A549 (cell line): ENCODE data around the gene RADIL.

Experiments used
- CEBPB ChIP-seq, 2 experiments: fragments of >200 bp in 1 of 2; sonication (Bioruptor Twin) in 1 of 2; formaldehyde crosslinking in 1 of 2; IDR thresholded peaks; 2 replicates each; pipeline ENCODE4 v1.6.1; 2012 to 2016
- CTCF ChIP-seq: fragments of >200 bp; sonication (Bioruptor Twin); formaldehyde crosslinking; IDR thresholded peaks from 3 replicates; pipeline ENCODE4 v1.5.1; 2016
- ELK1 ChIP-seq: fragments of 150-350 bp; IDR thresholded peaks from 2 replicates; pipeline ENCODE4 v1.6.1; 2014; ENCODE audit warnings: low read depth, mild to moderate bottlenecking, low read length
- EP300 ChIP-seq, 2 experiments: fragments of >200 bp; sonication (Bioruptor Twin); formaldehyde crosslinking; IDR thresholded peaks; 2 replicates in 1 of 2; 3 replicates in 1 of 2; pipeline ENCODE4 v1.6.1; 2016 to 2017
- HEYL ChIP-seq: fragments of 250-450 bp; sonication (Bioruptor Pico); IDR thresholded peaks from 2 replicates; pipeline ENCODE4 v1.8.0; 2021; ENCODE audit warnings: mild to moderate bottlenecking, moderate library complexity
- JUNB ChIP-seq: fragments of >200 bp; sonication (Bioruptor Twin); formaldehyde crosslinking; IDR thresholded peaks from 2 replicates; pipeline ENCODE4 v1.6.1; 2016
- KDM5A ChIP-seq: fragments of 200-600 bp; sonication (generic); IDR thresholded peaks from 2 replicates; pipeline ENCODE4 v1.6.1; 2016; ENCODE audit warnings: antibody characterized with exemption, mild to moderate bottlenecking
- MAX ChIP-seq: IDR thresholded peaks from 2 replicates; pipeline ENCODE4 v1.6.1; 2012
- MAZ ChIP-seq: fragments of 150-350 bp; IDR thresholded peaks from 2 replicates; pipeline ENCODE4 v1.6.1; 2014; ENCODE audit warnings: antibody characterized with exemption, low read depth, low read length, borderline replicate concordance
- POLR2A ChIP-seq: IDR thresholded peaks from 2 replicates; pipeline ENCODE4 v1.6.1; 2012; ENCODE audit warnings: mild to moderate bottlenecking, low read length
- REST ChIP-seq: fragments of 200-600 bp; sonication (generic); IDR thresholded peaks from 2 replicates; pipeline ENCODE4 v1.6.1; 2016; ENCODE audit warnings: antibody characterized with exemption, mild to moderate bottlenecking, moderate library complexity
- RFX5 ChIP-seq: fragments of 450-650 bp; IDR thresholded peaks from 2 replicates; pipeline ENCODE4 v1.7.1; 2014; ENCODE audit warnings: antibody characterized with exemption, mild to moderate bottlenecking, moderate library complexity

- TF ChIP-seq RFX5, result no peak
- no peak for TF ChIP-seq POLR2A
- TF ChIP-seq CTCF, result no peak
- TF ChIP-seq REST, result no peak
- TF ChIP-seq CEBPB (IDR thresholded peaks at IDR 0.05), result no peak
- no peak for TF ChIP-seq EP300 (IDR thresholded peaks at IDR 0.05)
- TF ChIP-seq KDM5A, result no peak
- no peak for TF ChIP-seq MAZ
- no peak for TF ChIP-seq MAX
- no peak for TF ChIP-seq JUNB
- TF ChIP-seq ELK1, result no peak
- TF ChIP-seq HEYL, result no peak
These were observed 100.2 kb downstream of the RADIL start for GRCh38 chr7:4783292-4783652.
